Measurements from ENCODE around the gene BTN2A1. TPM values are rescaled to one million over a fixed set of nuclear protein-coding genes. Genes with fewer than 3 reads are reported as not detected.

Gene BTN2A1
- total and polyA plus RNA-seq, 7 donors, result 5.4 to 14.9 (median 9.4) TPM

GRCh38 chr6:26475823-26476729, 18.3 kb downstream of the BTN2A1 start:
- H3K27ac ChIP-seq, result no peak overlapping the region
- no peaks in the 10 kb centered on the region for H3K27me3 ChIP-seq (ENCODE audit: insufficient read depth in 3 of 3, low read length in 2 of 3)
- 85 to 88% (median 85%) methylated on average over 7 of the region's 7 CpGs for WGBS, 3 donors
- TF ChIP-seq CTCF (IDR thresholded peaks at IDR 0.05), result no peak
- H3K36me3 ChIP-seq (ENCODE audit: insufficient read depth in 1 of 2, low read depth in 1 of 2), result no peaks in the 10 kb centered on the region
- ATAC-seq (no peak), DNase-seq (no peak)
- H3K4me3 ChIP-seq, result no peak overlapping the region
- no peaks in the 10 kb centered on the region for H3K4me1 ChIP-seq
- intact Hi-C loops (cut with DNase I), result loop anchor here in 1 of 2 donors (2.0 kb wide), 1 partner anchor 37 kb away; no protein-coding TSS in a partner anchor
- H3K9me3 ChIP-seq, result peaks cover 13% of the 10 kb centered on the region

DNA sequence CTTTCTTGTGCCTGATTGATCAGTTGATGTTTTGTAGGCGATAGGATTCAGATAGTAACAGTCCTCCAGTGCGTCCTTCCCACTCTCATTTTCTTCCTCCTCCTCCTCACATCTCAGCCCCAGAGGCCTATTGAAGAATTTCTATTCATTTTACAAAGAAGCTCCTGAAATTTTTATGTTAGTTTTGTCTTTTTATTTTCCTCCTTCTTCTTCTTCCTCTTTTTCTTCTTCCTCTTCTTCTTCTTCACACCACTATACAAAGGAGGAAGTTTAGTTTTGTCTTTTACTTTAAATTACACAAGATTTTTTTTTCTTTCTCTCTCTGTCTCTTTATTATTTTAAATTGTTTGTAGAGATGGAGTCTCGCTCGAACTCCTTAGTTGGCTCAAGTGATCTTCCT, 19.1 kb downstream of the BTN2A1 start:
- H3K27ac ChIP-seq, result no peak overlapping the region

GRCh38 chr6:26477426-26477825, 19.7 kb downstream of the BTN2A1 start:
- ATAC-seq (no peak), DNase-seq (no peak)
- Histone ChIP-seq H3K27me3 (ENCODE audit: insufficient read depth in 3 of 3, low read length in 2 of 3) (no peaks in the 10 kb centered on the region), H3K9me3 (peaks cover 5% of the 10 kb centered on the region), H3K4me1 (no peaks in the 10 kb centered on the region), H3K27ac (no peak overlapping the region), H3K36me3 (ENCODE audit: insufficient read depth in 1 of 2, low read depth in 1 of 2) (no peaks in the 10 kb centered on the region), H3K4me3 (no peak overlapping the region)
- TF ChIP-seq CTCF (IDR thresholded peaks at IDR 0.05), result no peak
- intact Hi-C loops (cut with DNase I), result loop anchor here in 1 of 2 donors (2.0 kb wide), 1 partner anchor 35 kb away; no protein-coding TSS in a partner anchor
- WGBS, 3 donors, result 31 to 64% (median 32%) methylated on average over 1 of the region's 1 CpG

More for the DNA sequence above, 19.1 kb downstream of the BTN2A1 start:
- ATAC-seq, result no peak
- no peaks in the 10 kb centered on the region for H3K4me1 ChIP-seq
- no peak overlapping the region for H3K4me3 ChIP-seq
- no peak for TF ChIP-seq CTCF (IDR thresholded peaks at IDR 0.05)
- intact Hi-C loops (cut with DNase I), result loop anchor here in 1 of 2 donors (2.0 kb wide), 1 partner anchor 36 kb away; no protein-coding TSS in a partner anchor
- 90 to 97% (median 93%) methylated on average over 4 of the region's 4 CpGs for WGBS, 3 donors
- H3K9me3 ChIP-seq, result peaks cover 10% of the 10 kb centered on the region
- H3K36me3 ChIP-seq (ENCODE audit: insufficient read depth in 1 of 2, low read depth in 1 of 2), result no peaks in the 10 kb centered on the region
- no peak for DNase-seq
- no peaks in the 10 kb centered on the region for H3K27me3 ChIP-seq (ENCODE audit: insufficient read depth in 3 of 3, low read length in 2 of 3)

DNA sequence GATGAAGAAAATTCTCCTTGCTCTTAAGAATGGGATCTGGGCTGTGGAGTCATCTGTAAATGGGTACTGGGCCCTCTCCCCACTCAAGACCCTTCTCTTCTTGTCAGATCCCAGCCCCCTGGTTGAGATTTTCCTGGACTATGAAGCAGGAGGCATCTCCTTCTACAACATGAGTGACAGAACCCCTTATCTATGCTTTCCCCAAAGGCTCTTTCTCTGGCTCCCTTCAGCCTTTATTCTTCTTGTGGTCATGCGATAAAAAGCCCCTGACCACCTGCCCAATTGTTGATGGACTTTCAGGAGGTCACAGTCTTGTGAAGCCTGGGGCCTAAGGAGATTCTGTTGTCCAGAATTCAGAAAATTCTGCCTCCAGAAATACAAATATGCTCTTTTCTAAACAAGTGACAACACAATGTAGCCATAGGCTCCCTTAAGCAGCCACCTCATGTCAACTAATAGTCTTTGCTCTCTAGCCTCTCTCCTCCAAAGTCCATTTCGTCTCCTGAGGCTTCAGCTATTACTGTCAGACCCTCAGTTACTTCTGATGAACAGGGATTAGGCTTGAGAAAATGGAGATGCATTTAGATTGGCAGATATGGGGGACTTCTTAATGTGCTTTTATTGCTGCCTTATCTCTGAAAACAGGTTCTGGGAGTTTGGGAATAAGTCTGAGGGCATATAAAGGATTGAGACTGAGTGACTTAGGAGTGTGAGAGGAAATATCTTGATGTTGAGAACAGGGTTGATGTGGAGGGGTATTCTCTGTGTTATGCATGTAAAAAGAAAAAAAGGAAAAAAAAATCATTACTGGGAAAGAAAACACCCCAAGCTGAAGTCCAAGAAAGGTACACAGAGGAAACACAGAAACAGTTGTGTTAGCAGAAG, 20.6 kb downstream of the BTN2A1 start:
- no peaks in the 10 kb centered on the region for H3K27me3 ChIP-seq (ENCODE audit: insufficient read depth in 3 of 3, low read length in 2 of 3)
- no peaks in the 10 kb centered on the region for H3K4me1 ChIP-seq
- no peak for ATAC-seq
- H3K4me3 ChIP-seq, result no peak overlapping the region
- no peak for DNase-seq
- no peak for TF ChIP-seq CTCF (IDR thresholded peaks at IDR 0.05)
- H3K9me3 ChIP-seq, result no peaks in the 10 kb centered on the region
- intact Hi-C loops (cut with DNase I), result no loop called here
- no peak overlapping the region for H3K27ac ChIP-seq
- WGBS, 3 donors, result 93 to 97% (median 94%) methylated on average over 2 of the region's 2 CpGs
- no peaks in the 10 kb centered on the region for H3K36me3 ChIP-seq (ENCODE audit: insufficient read depth in 1 of 2, low read depth in 1 of 2)
